Mononuclear cell (primary cell): Measurements from ENCODE around the gene UBXN4. TPM values are rescaled to one million over a fixed set of nuclear protein-coding genes. Genes with fewer than 3 reads are reported as not detected.

Experiments
- total RNA-seq: library from RNA; depleted of rRNA; stranded (reverse); fragments of >200 nt; gene quantifications from one replicate; pipeline ENCODE4 v1.2.3, GENCODE V29; 2012

UBXN4 gene
- total RNA-seq, 1 donor, result 106 TPM

Other genes starting within 250 kb of the UBXN4 start
- 3.5 TPM for gene ZRANB3, start 210.6 kb upstream of the UBXN4 start, total RNA-seq
- gene R3HDM1, start 210.4 kb upstream of the UBXN4 start, total RNA-seq, result 36.0 TPM
- 0.10 TPM for gene LCT, start 95.3 kb downstream of the UBXN4 start, total RNA-seq
- gene MCM6, start 134.6 kb downstream of the UBXN4 start, total RNA-seq, result 29.5 TPM
- 65.5 TPM for gene DARS1, start 243.8 kb downstream of the UBXN4 start, total RNA-seq